ENCODE data around the gene MGAT4A. TPM values are rescaled to one million over a fixed set of nuclear protein-coding genes. Genes with fewer than 3 reads are reported as not detected.

The MGAT4A gene
- total RNA-seq, 2 donors from 2014 or later: 44.0 to 80.8 TPM

GRCh38 chr2:98744595-98744994 is 13.7 kb upstream of the MGAT4A start:
- TF ChIP-seq, protein P1, sequence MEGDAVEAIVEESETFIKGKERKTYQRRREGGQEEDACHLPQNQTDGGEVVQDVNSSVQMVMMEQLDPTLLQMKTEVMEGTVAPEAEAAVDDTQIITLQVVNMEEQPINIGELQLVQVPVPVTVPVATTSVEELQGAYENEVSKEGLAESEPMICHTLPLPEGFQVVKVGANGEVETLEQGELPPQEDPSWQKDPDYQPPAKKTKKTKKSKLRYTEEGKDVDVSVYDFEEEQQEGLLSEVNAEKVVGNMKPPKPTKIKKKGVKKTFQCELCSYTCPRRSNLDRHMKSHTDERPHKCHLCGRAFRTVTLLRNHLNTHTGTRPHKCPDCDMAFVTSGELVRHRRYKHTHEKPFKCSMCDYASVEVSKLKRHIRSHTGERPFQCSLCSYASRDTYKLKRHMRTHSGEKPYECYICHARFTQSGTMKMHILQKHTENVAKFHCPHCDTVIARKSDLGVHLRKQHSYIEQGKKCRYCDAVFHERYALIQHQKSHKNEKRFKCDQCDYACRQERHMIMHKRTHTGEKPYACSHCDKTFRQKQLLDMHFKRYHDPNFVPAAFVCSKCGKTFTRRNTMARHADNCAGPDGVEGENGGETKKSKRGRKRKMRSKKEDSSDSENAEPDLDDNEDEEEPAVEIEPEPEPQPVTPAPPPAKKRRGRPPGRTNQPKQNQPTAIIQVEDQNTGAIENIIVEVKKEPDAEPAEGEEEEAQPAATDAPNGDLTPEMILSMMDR (IDR thresholded peaks at IDR 0.05): no peak
- H3K4me3 ChIP-seq: no peak overlapping the region
- H3K27ac ChIP-seq: no peak overlapping the region
- DNase-seq (ENCODE audit: low spot score): no peak
- ATAC-seq (ENCODE audit: insufficient number of reproducible peaks, low FRiP score, low read depth): no peak
- H3K27me3 ChIP-seq (replicated peaks; ENCODE audit: insufficient read depth): no peaks in the 10 kb centered on the region
- no peaks in the 10 kb centered on the region for H3K9me3 ChIP-seq
- H3K4me1 ChIP-seq (ENCODE audit: control insufficient read depth in 1 of 2, low read depth in 2 of 2): no peaks in the 10 kb centered on the region
- no peaks in the 10 kb centered on the region for H3K36me3 ChIP-seq

DNA sequence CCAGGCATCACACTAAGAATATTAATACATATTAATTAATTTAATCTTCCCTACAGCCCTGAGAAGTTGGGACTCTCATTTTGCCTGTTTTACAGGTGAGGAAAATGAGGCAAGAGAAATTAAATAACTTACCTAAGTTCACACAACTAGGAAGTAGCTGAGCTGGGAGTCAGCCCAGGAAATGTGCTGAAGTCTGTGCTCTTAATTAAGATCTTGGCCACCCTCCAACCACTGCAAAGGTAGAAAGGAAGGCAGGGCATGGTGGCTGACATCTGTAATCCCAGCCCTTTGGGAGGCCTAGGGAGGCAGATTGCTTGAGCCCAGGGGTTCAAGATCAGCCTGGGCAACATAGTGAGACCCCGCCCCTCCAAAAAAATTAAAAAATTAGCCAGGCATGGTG is 12.9 kb upstream of the MGAT4A start:
- no peaks in the 10 kb centered on the region for H3K36me3 ChIP-seq
- TF ChIP-seq, protein P1 (IDR thresholded peaks at IDR 0.05): no peak
- ATAC-seq (ENCODE audit: insufficient number of reproducible peaks, low FRiP score, low read depth): no peak
- DNase-seq (ENCODE audit: low spot score): no peak
- H3K4me3 ChIP-seq: no peak overlapping the region
- no peak overlapping the region for H3K27ac ChIP-seq
- H3K4me1 ChIP-seq (ENCODE audit: control insufficient read depth in 1 of 2, low read depth in 2 of 2): no peaks in the 10 kb centered on the region
- no peaks in the 10 kb centered on the region for H3K9me3 ChIP-seq
- no peaks in the 10 kb centered on the region for H3K27me3 ChIP-seq (replicated peaks; ENCODE audit: insufficient read depth)

- ATAC-seq (ENCODE audit: insufficient number of reproducible peaks, low FRiP score, low read depth) (no peak), DNase-seq (ENCODE audit: low spot score) (no peak)
- TF ChIP-seq, protein P1 (IDR thresholded peaks at IDR 0.05): no peak
- Histone ChIP-seq H3K27me3 (replicated peaks; ENCODE audit: insufficient read depth) (no peaks in the 10 kb centered on the region), H3K36me3 (no peaks in the 10 kb centered on the region), H3K4me3 (no peak overlapping the region), H3K27ac (no peak overlapping the region), H3K4me1 (ENCODE audit: control insufficient read depth in 1 of 2, low read depth in 2 of 2) (peaks cover 0 to 4% of the 10 kb centered on the region in 2 donors), H3K9me3 (no peaks in the 10 kb centered on the region)
These were observed 8.1 kb upstream of the MGAT4A start for GRCh38 chr2:98739020-98739419.

DNA sequence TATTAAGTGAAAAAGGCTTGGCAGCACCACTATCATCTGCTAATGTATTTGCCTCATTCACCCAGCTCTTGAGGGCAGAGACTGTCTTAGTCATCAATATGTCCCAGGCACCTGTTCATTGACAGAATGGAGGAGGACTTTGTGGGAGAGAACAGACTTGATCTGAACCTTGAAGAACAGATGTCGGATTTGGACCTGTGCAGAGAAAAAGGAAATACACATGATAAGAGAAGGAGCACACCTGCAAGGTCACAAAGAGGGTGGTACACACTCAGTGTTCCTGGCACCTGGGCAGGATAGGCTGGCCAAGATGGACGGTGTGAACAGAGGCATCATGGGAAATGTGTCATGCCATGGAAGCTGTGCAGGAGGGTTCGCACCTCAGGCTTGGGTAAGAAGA is 7.4 kb upstream of the MGAT4A start:
- Histone ChIP-seq H3K4me3 (no peak overlapping the region), H3K27ac (no peak overlapping the region), H3K27me3 (replicated peaks; ENCODE audit: insufficient read depth) (no peaks in the 10 kb centered on the region), H3K36me3 (no peaks in the 10 kb centered on the region), H3K4me1 (ENCODE audit: control insufficient read depth in 1 of 2, low read depth in 2 of 2) (peaks cover 0 to 4% of the 10 kb centered on the region in 2 donors), H3K9me3 (no peaks in the 10 kb centered on the region)
- ATAC-seq (ENCODE audit: insufficient number of reproducible peaks, low FRiP score, low read depth): no peak
- no peak for DNase-seq (ENCODE audit: low spot score)
- TF ChIP-seq, protein P1 (IDR thresholded peaks at IDR 0.05): no peak

GRCh38 chr2:98737848-98738247 is 6.9 kb upstream of the MGAT4A start:
- DNase-seq (ENCODE audit: low spot score) (no peak), ATAC-seq (ENCODE audit: insufficient number of reproducible peaks, low FRiP score, low read depth) (no peak)
- Histone ChIP-seq H3K27ac (no peak overlapping the region), H3K36me3 (no peaks in the 10 kb centered on the region), H3K27me3 (replicated peaks; ENCODE audit: insufficient read depth) (no peaks in the 10 kb centered on the region), H3K4me1 (ENCODE audit: control insufficient read depth in 1 of 2, low read depth in 2 of 2) (peaks cover 0 to 4% of the 10 kb centered on the region in 2 donors), H3K4me3 (no peak overlapping the region), H3K9me3 (no peaks in the 10 kb centered on the region)
- TF ChIP-seq, protein P1 (IDR thresholded peaks at IDR 0.05): no peak
